HepG2 (cell line): ENCODE measurements around the gene IGF2BP1. TPM values are rescaled to one million over a fixed set of nuclear protein-coding genes. Genes with fewer than 3 reads are reported as not detected.

Experiments used
- AFF4 ChIP-seq: sonication (generic); formaldehyde crosslinking; IDR thresholded peaks from 2 replicates; pipeline ENCODE4 v1.4.0; 2020; ENCODE audit warnings: missing genetic modification reagents
- DBP ChIP-seq: sonication (generic); formaldehyde crosslinking; IDR thresholded peaks from 2 replicates; pipeline ENCODE4 v1.4.0; 2020; ENCODE audit warnings: missing genetic modification reagents; ENCODE audit errors: not compliant biosample characterization
- MAFG ChIP-seq: sonication (generic); formaldehyde crosslinking; IDR thresholded peaks from 2 replicates; pipeline ENCODE4 v1.5.1; 2020; ENCODE audit warnings: mild to moderate bottlenecking, missing genetic modification reagents
- MIXL1 ChIP-seq: IDR thresholded peaks from 2 replicates; pipeline ENCODE4 v1.6.1; 2016
- MXD4 ChIP-seq: IDR thresholded peaks from 2 replicates; pipeline ENCODE4 v1.6.1; 2016; ENCODE audit warnings: mild to moderate bottlenecking, missing biosample characterization, missing genetic modification reagents
- NCOA2 ChIP-seq: sonication (generic); formaldehyde crosslinking; IDR thresholded peaks from 2 replicates; pipeline ENCODE4 v1.8.0; 2022; ENCODE audit warnings: inconsistent platforms
- NFIB ChIP-seq: sonication (generic); formaldehyde crosslinking; IDR thresholded peaks from 2 replicates; pipeline ENCODE4 v1.9.0; 2021; ENCODE audit warnings: missing genetic modification reagents, mild to moderate bottlenecking, borderline replicate concordance
- NRL ChIP-seq: sonication (generic); formaldehyde crosslinking; IDR thresholded peaks from 2 replicates; pipeline ENCODE4 v1.5.0; 2020; ENCODE audit warnings: missing genetic modification reagents, mild to moderate bottlenecking, moderate library complexity, borderline replicate concordance
- PRPF4 ChIP-seq: fragments of 200-400 bp; formaldehyde crosslinking; IDR thresholded peaks from 2 replicates; pipeline ENCODE4 v1.6.1; 2016; ENCODE audit warnings: low read length, low read depth; ENCODE audit not compliant: poor library complexity, severe bottlenecking
- REPIN1 ChIP-seq: sonication (generic); formaldehyde crosslinking; IDR thresholded peaks from 2 replicates; pipeline ENCODE4 v1.8.0; 2022; ENCODE audit warnings: missing genetic modification reagents, low read depth, mild to moderate bottlenecking, borderline replicate concordance
- RFX5 ChIP-seq: IDR thresholded peaks from 2 replicates; pipeline ENCODE4 v1.6.1; 2011; ENCODE audit warnings: low read depth, low read length, improper control_type of control experiment
- ZBTB2 ChIP-seq: sonication (generic); formaldehyde crosslinking; IDR thresholded peaks from 2 replicates; pipeline ENCODE4 v1.8.0; 2022; ENCODE audit warnings: low read depth, missing genetic modification reagents
- ZNF292 ChIP-seq: sonication (generic); formaldehyde crosslinking; IDR thresholded peaks from 2 replicates; pipeline ENCODE4 v1.8.1; 2022; ENCODE audit warnings: mild to moderate bottlenecking, low read depth, missing genetic modification reagents, borderline replicate concordance
- ZNF484 ChIP-seq: sonication (generic); formaldehyde crosslinking; IDR thresholded peaks from 2 replicates; pipeline ENCODE4 v1.5.1; 2020; ENCODE audit warnings: mild to moderate bottlenecking, low read depth, missing genetic modification reagents, borderline replicate concordance
- ZNF510 ChIP-seq: sonication (generic); formaldehyde crosslinking; IDR thresholded peaks from 2 replicates; pipeline ENCODE4 v1.4.0; 2020; ENCODE audit warnings: low read depth, mild to moderate bottlenecking, missing genetic modification reagents
- ZNF574 ChIP-seq: sonication (generic); formaldehyde crosslinking; IDR thresholded peaks from 2 replicates; pipeline ENCODE4 v1.4.0; 2020; ENCODE audit warnings: missing genetic modification reagents
- ZNF577 ChIP-seq: sonication (generic); formaldehyde crosslinking; IDR thresholded peaks from 2 replicates; pipeline ENCODE4 v1.4.0; 2020; ENCODE audit warnings: mild to moderate bottlenecking, low read depth, missing genetic modification reagents, borderline replicate concordance
- ZNF709 ChIP-seq: sonication (generic); formaldehyde crosslinking; IDR thresholded peaks from 2 replicates; pipeline ENCODE4 v1.5.0; 2020; ENCODE audit warnings: mild to moderate bottlenecking, missing genetic modification reagents
- polyA plus RNA-seq, 8 experiments: library from polyadenylated mRNA; depleted of rRNA in 3 of 8; stranded (reverse) in 7 of 8; unstranded in 1 of 8; fragments of >200 nt; fragmentation: Illumina TruSeq in 4 of 8; extraction: Trizol in 4 of 8; gene quantifications; 2 replicates each; pipeline versions ENCODE4 v1.2.1 to v1.2.3, GENCODE V29; 2011 to 2016; ENCODE audit warnings: low read depth in 4 of 8, missing spikeins in 1 of 8, mixed read lengths in 1 of 8; ENCODE audit not compliant: insufficient read depth in 1 of 8
- total RNA-seq, 5 experiments: library from RNA; depleted of rRNA; stranded (reverse); fragments of >200 nt; fragmentation: Illumina TruSeq; extraction: Trizol; gene quantifications; 2 replicates each; pipeline ENCODE4 v1.2.3, GENCODE V29; 2016; ENCODE audit warnings: low read depth in 1 of 5

IGF2BP1 gene
- total and polyA plus RNA-seq, 2 of the 13 experiments (the other 11 are each of a cell fraction or from before 2014, with no cell fraction given): 29.7 to 75.1 TPM

- TF ChIP-seq NCOA2 (CRISPR knock-in tag): no peak; the same call in none of the 2 replicates
- no peak for TF ChIP-seq ZNF577 (CRISPR knock-in tag)
- TF ChIP-seq ZNF709 (CRISPR knock-in tag): no peak
- no peak for TF ChIP-seq RFX5
- no peak for TF ChIP-seq MAFG
- no peak for TF ChIP-seq MIXL1 (CRISPR knock-in tag)
- TF ChIP-seq NRL (CRISPR knock-in tag): peak; percentile 78; the same call in 1 of the 2 replicates
- 0 out of 2 replicates have a peak, but pooled peaks have one; percentile 42 for TF ChIP-seq ZNF292 (CRISPR knock-in tag)
- no peak for TF ChIP-seq NFIB (CRISPR knock-in tag)
- TF ChIP-seq AFF4 (CRISPR knock-in tag): no peak
- no peak for TF ChIP-seq ZNF484 (CRISPR knock-in tag)
- TF ChIP-seq PRPF4: no peak
- TF ChIP-seq MXD4 (CRISPR knock-in tag): no peak; the same call in 1 of the 2 replicates
- no peak for TF ChIP-seq ZBTB2
- peak; percentile 74 for TF ChIP-seq DBP
- TF ChIP-seq ZNF510: peak; percentile 57; the same call in 1 of the 2 replicates
- TF ChIP-seq ZNF574 (CRISPR knock-in tag): 0 out of 2 replicates have a peak, but pooled peaks have one; percentile 55
- no peak for TF ChIP-seq REPIN1 (CRISPR knock-in tag)
These were observed at the start of gene IGF2BP1 (continued) for GRCh38 chr17:48997103-48997826.
